ENCODE measurements around the gene PALM2AKAP2.

- TF ChIP-seq ZFP30 (CRISPR knock-in tag; IDR thresholded peaks at IDR 0.05) (no peak), TSHZ2 (CRISPR knock-in tag; IDR thresholded peaks at IDR 0.05) (no peak), CSDC2 (CRISPR knock-in tag; IDR thresholded peaks at IDR 0.05) (no peak), ZNF565 (CRISPR knock-in tag; conservative IDR thresholded peaks at IDR 0.05; ENCODE audit: low read depth) (no peak), GLIS3 (CRISPR knock-in tag; IDR thresholded peaks at IDR 0.05) (no peak), TOX (CRISPR knock-in tag; IDR thresholded peaks at IDR 0.05; ENCODE audit: borderline replicate concordance) (no peak)
These were observed 14.2 kb upstream of the PALM2AKAP2 start for GRCh38 chr9:109765830-109766229.

Data from SK-N-SH treated with all-trans-retinoic acid at 6 μM for 48 hours (cell line).